Spleen (tissue), 7 donors: ENCODE data around the gene PLEKHH1.

Experiments
- CTCF ChIP-seq, 11 experiments: fragments of 200-600 bp in 7 of 11; fragments of 450-650 bp in 4 of 11; sonication (generic) in 4 of 11; IDR thresholded peaks in 8 of 11; conservative IDR thresholded peaks in 3 of 11; 1 replicate in 7 of 11; 2 replicates in 4 of 11; pipeline versions ENCODE4 v1.4.0 to v1.8.0; 2016 to 2021; ENCODE audit warnings: antibody characterized with exemption in 11 of 11, inconsistent platforms in 4 of 11, mild to moderate bottlenecking in 1 of 11
- POLR2A ChIP-seq, 3 donors: fragments of 450-650 bp; IDR thresholded peaks; one replicate each; pipeline ENCODE4 v1.5.1; 2017; ENCODE audit warnings: antibody characterized with exemption in 3 of 3, mild to moderate bottlenecking in 1 of 3
- donor health status: DM: no; HTN: no; CAD: no; lungs with moderate emphysema.
- donor health status: DM: no; HTN: no; CAD: no.
- donor health status: DM: no; HTN: no; CAD: no.

DNA sequence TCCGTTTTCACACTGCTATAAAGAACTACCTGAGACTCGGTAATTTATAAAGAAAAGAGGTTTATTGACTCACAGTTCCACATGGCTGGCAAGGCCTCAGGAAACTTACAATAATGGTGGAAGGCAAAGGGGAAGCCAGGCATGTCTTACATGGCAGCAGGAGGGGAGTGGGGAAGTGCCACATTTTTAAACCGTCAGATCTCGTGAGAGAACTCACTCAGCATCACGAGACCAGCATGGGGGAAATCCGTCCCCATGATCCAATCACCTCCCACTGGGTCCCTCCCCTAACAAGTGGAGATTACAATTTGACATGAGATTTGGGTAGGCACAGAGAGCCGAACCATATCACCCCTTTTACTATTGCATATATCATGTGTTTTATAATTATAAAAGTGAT lies 69.0 kb downstream of the PLEKHH1 start:
- TF ChIP-seq CTCF (IDR thresholded peaks at IDR 0.05 in 8 of 11, conservative IDR thresholded peaks at IDR 0.05 in 3 of 11), result no peak
- TF ChIP-seq POLR2A (IDR thresholded peaks at IDR 0.05), result no peak
